ENCODE results near the gene TEDDM1.
"Not testable (repeated sequence)": the region's sequence is repeated elsewhere in the genome, so short reads cannot be mapped to it uniquely, and the experiment has no call there.

Gene TEDDM1, protein sequence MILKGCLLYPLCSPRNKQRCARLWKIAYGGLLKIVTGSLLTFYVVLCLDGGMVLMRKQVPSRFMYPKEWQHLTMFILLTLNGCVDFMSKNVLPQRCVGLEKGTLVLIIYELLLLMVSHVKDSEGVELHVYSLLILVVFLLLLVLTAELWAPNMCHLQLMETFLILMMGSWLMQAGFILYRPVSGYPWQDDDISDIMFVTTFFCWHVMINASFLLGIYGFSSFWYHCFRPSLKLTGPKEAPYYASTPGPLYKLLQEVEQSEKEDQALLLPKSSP

GRCh38 chr1:182400567-182400966 is at the start of gene TEDDM1:
TEDDM1 (minus strand) TSS chr1:182400667; CDS start chr1:182400485, 182 bp downstream.
- DNase-seq (ENCODE audit: low read depth): no peak
- no peak within 1 kb of the TSS for H3K4me3 ChIP-seq (ENCODE audit: low read depth, low read length)
- no peak for TF ChIP-seq CTCF (IDR thresholded peaks at IDR 0.05; ENCODE audit: insufficient read depth, low read depth, low read length, missing control alignments)

GRCh38 chr1:182450087-182450486 is 49.6 kb upstream of the TEDDM1 start, which contains the start of gene RGSL1:
RGSL1 (plus strand) TSS chr1:182450146; CDS start chr1:182450166, 20 bp downstream.
- TF ChIP-seq CTCF (IDR thresholded peaks at IDR 0.05; ENCODE audit: insufficient read depth, low read depth, low read length, missing control alignments): no peak
- DNase-seq (ENCODE audit: low read depth): no peak
- H3K4me3 ChIP-seq (ENCODE audit: low read depth, low read length): no peak within 1 kb of the TSS

DNA sequence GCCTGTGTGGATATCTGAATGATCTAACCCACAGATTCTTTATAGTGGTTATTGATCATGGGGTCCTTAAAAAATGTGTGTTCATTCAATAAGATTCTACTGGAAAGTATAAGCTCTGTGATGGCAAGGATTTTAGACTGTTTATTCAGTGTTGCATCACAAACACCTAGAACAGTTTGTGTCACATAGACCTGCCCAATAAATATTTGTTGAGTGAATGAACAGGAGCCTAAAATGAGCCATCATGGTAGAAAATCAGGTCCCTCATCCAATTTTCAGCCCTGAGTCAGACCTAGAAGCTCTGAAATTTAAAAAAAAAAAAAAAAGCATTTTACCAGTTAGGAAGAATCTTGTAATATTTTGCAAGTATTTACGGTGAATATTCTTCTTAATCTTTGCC is 47.2 kb upstream of the TEDDM1 start:
- DNase-seq (ENCODE audit: low read depth): no peak
- no peak overlapping the region for H3K4me3 ChIP-seq (ENCODE audit: low read depth, low read length)
- TF ChIP-seq CTCF (IDR thresholded peaks at IDR 0.05; ENCODE audit: insufficient read depth, low read depth, low read length, missing control alignments): no peak

DNA sequence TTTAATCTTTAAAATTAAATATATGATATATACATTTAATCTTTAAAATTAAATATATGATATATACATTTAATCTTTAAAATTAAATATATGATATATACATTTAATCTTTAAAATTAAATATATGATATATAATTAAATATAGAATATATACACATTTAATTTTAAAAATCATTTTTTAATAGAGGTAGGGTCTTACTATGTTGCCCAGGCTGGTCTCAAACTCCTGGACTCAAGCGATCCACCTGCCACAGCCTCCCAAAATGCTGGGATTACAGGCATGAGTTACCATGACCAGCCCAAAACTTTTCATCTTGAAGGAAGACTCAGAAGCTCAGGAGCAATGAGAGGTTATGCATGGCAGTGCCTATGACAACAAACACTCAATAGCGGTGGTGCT is 46.7 kb upstream of the TEDDM1 start:
- H3K4me3 ChIP-seq (ENCODE audit: low read depth, low read length); DNase-seq (ENCODE audit: low read depth): not testable (repeated sequence)

GRCh38 chr1:182446033-182446669 is 45.7 kb upstream of the TEDDM1 start:
- DNase-seq (ENCODE audit: low read depth): peak; percentile 79
- peak overlapping the region; percentile 45 for H3K4me3 ChIP-seq (ENCODE audit: low read depth, low read length)
- TF ChIP-seq CTCF (IDR thresholded peaks at IDR 0.05; ENCODE audit: insufficient read depth, low read depth, low read length, missing control alignments): peak; percentile 69

DNA sequence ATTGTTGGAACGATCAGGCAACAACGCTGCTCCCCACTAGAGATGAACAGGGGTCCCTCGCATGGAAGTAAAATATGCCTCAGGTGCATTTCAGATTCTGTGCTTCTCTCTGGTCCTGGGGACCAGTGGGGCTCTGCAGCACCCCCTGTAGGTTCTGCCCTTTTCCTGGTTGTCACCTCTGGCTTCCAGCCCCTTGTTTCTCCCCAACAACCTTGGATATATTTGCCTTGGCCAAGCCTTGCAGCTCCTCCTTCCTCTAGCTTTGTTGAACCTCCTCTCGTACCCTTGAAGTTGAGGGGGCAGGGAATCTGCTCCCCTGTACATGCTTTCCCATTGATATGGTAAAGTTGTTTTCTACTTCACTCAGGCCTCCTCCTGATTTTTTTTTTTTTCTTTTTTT is 44.0 kb upstream of the TEDDM1 start:
- H3K4me3 ChIP-seq (ENCODE audit: low read depth, low read length): no peak overlapping the region
- peak; percentile 26 for DNase-seq (ENCODE audit: low read depth)
- peak; percentile 29 for TF ChIP-seq CTCF (IDR thresholded peaks at IDR 0.05; ENCODE audit: insufficient read depth, low read depth, low read length, missing control alignments)

GRCh38 chr1:182442333-182442732 is 41.9 kb upstream of the TEDDM1 start:
- H3K4me3 ChIP-seq (ENCODE audit: low read depth, low read length): no peak overlapping the region
- no peak for TF ChIP-seq CTCF (IDR thresholded peaks at IDR 0.05; ENCODE audit: insufficient read depth, low read depth, low read length, missing control alignments)
- no peak for DNase-seq (ENCODE audit: low read depth)
